ENCODE results near the gene TGFB1. TPM values are rescaled to one million over a fixed set of nuclear protein-coding genes. Genes with fewer than 3 reads are reported as not detected.

Gene TGFB1
- total and polyA plus RNA-seq, 9 of the 15 experiments (the other 6 are each of a cell fraction or from before 2014, with no cell fraction given), result 0.24 to 159 (median 17.2) TPM

GRCh38 chr19:41397086-41398049 is 43.6 kb upstream of the TGFB1 start, which contains the start of the genes BCKDHA and EXOSC5 (continued):
- TF ChIP-seq BCLAF1 (IDR thresholded peaks at IDR 0.05; ENCODE audit: borderline replicate concordance in 1 of 2, control insufficient read depth in 1 of 2, low read depth in 2 of 2, low read length in 1 of 2), result 0 out of 4 replicates have a peak, but pooled peaks of 1 of the 2 experiments have one; percentile 47
- TF ChIP-seq GABPB1 (CRISPR knock-in tag; IDR thresholded peaks at IDR 0.05), result peak; percentile 80; the same call in 1 of the 2 replicates
- no peak for TF ChIP-seq EHMT2 (IDR thresholded peaks at IDR 0.05)
- no peak for TF ChIP-seq EWSR1 (IDR thresholded peaks at IDR 0.05; ENCODE audit: borderline replicate concordance, low read depth, partially characterized antibody)
- no peak for TF ChIP-seq BDP1 (IDR thresholded peaks at IDR 0.05; ENCODE audit: insufficient read depth, insufficient read length)
- TF ChIP-seq CUX1 (CRISPR knock-in tag; IDR thresholded peaks at IDR 0.05), result no peak
- no peak for TF ChIP-seq PCBP2 (IDR thresholded peaks at IDR 0.05; ENCODE audit: low read depth, low read length, poor library complexity, severe bottlenecking)
- no peak for TF ChIP-seq NELFE (IDR thresholded peaks at IDR 0.05; ENCODE audit: insufficient read depth, insufficient read length)
- no peak for TF ChIP-seq ZC3H11A (IDR thresholded peaks at IDR 0.05; ENCODE audit: low read depth, low read length)
- TF ChIP-seq ZNF79 (CRISPR knock-in tag; IDR thresholded peaks at IDR 0.05; ENCODE audit: low read depth), result no peak
- TF ChIP-seq HMBOX1 (IDR thresholded peaks at IDR 0.05), result no peak
- TF ChIP-seq ZBTB34 (CRISPR knock-in tag; IDR thresholded peaks at IDR 0.05), result no peak
- no peak for TF ChIP-seq SNRNP70 (optimal IDR thresholded peaks at IDR 0.05; ENCODE audit: low read depth, low read length)
- TF ChIP-seq ZNF785 (CRISPR knock-in tag; IDR thresholded peaks at IDR 0.05), result no peak
- TF ChIP-seq HSF4 (CRISPR knock-in tag; IDR thresholded peaks at IDR 0.05; ENCODE audit: borderline replicate concordance), result no peak
